Lower leg skin (tissue), 4 donors: Measurements from ENCODE around the gene CCS. TPM values are rescaled to one million over a fixed set of nuclear protein-coding genes. Genes with fewer than 3 reads are reported as not detected.

Source experiments
- DNase-seq, 2 donors: peaks; one replicate each; pipeline ENCODE4 v3.0.0-alpha.2; 2019; ENCODE audit warnings: low spot score in 2 of 2
- H3K4me3 ChIP-seq: fragments of 200-600 bp; sonication (generic); 2 replicates; pipeline ENCODE4 v1.5.1; 2017; ENCODE audit warnings: mild to moderate bottlenecking, low read depth; ENCODE audit not compliant: poor library complexity, severe bottlenecking
- CTCF ChIP-seq, 3 donors: fragments of 450-650 bp; IDR thresholded peaks; one replicate each; pipeline ENCODE4 v1.5.1; 2016; ENCODE audit warnings: antibody characterized with exemption in 3 of 3, mild to moderate bottlenecking in 3 of 3, moderate library complexity in 2 of 3
- POLR2A ChIP-seq, 2 donors: fragments of 450-650 bp; IDR thresholded peaks; one replicate each; pipeline ENCODE4 v1.6.1; 2016 to 2017; ENCODE audit warnings: antibody characterized with exemption in 2 of 2, mild to moderate bottlenecking in 1 of 2, moderate library complexity in 1 of 2
- WGBS, 2 donors: methylation state at CpG; one replicate each; pipeline ENCODE4 v1.1.5; 2018; 5-methylcytosine and 5-hydroxymethylcytosine counted together
- intact Hi-C: fragments of 100-400 bp; cut with DNase I; formaldehyde crosslinking; loops from one replicate; pipeline ENCODE4 v1.15.0; 2023; ENCODE audit warnings: low total_unique reads
- total RNA-seq, 4 donors: library from RNA; depleted of rRNA; stranded (reverse); fragments of >200 nt; gene quantifications; one replicate each; pipeline ENCODE4 v1.1.0, GENCODE V29; 2016

CCS gene
- total RNA-seq, 4 donors from 2014 or later, result 13.7 to 24.2 (median 15.2) TPM

- H3K4me3 ChIP-seq, result no peak overlapping the region
- 82 to 84% methylated on average over 4 of the region's 4 CpGs for WGBS, 2 donors
- no peak for TF ChIP-seq CTCF (IDR thresholded peaks at IDR 0.05)
- no peak for TF ChIP-seq POLR2A (IDR thresholded peaks at IDR 0.05)
- intact Hi-C loops, result no loop called here
- DNase-seq, result no peak
Measured at GRCh38 chr11:66646828-66647227, 53.8 kb downstream of the CCS start.

DNA sequence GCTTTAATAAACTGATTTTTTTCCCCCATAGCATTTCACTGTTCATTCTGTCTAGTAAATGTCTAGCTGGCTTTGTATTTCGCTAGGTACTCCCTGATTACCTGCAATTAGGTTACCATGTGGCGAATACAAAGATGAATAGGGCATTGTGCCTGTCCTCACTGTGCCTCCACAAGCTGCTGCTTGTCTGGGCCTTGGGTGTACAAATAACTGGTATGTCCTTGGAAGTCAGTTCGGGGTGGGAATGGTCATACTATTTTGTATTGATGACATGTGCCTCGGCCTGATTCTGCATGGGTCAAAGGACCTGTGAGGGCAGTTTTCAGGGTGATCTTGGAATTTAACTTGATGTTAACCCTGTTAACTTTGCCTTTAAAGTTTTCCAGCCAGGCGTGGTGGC lies 56.9 kb downstream of the CCS start:
- no peak for TF ChIP-seq POLR2A (IDR thresholded peaks at IDR 0.05)
- no peak for TF ChIP-seq CTCF (IDR thresholded peaks at IDR 0.05)
- H3K4me3 ChIP-seq, result no peak overlapping the region
- intact Hi-C loops, result no loop called here
- 92 to 93% methylated on average over 5 of the region's 5 CpGs for WGBS, 2 donors
- no peak for DNase-seq

GRCh38 chr11:66651016-66651415 lies 58.0 kb downstream of the CCS start:
- 80 to 82% methylated on average over 2 of the region's 2 CpGs for WGBS, 2 donors
- no peak for TF ChIP-seq CTCF (IDR thresholded peaks at IDR 0.05)
- TF ChIP-seq POLR2A (IDR thresholded peaks at IDR 0.05), result no peak
- no peak overlapping the region for H3K4me3 ChIP-seq
- no peak for DNase-seq
- intact Hi-C loops, result no loop called here

DNA sequence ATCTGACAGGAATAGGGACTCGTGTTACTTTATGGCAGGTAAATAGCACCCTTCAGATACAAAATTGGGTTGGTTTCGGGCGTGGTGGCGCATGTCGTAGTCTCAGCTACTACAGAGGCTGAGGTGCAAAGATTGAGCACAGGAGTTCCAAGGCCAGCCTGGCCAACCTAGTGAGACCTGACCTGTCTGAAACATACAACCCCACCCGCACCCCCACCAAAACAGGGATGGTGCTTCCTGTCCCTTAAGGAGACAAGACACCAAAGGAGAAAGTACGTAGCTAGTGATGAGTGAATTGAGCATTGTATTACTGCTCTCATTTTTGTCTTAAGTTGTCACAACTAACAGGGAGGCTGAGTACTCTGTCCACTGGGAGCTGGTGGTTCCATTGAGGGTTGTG lies 59.7 kb downstream of the CCS start:
- intact Hi-C loops, result no loop called here
- no peak for TF ChIP-seq POLR2A (IDR thresholded peaks at IDR 0.05)
- no peak for TF ChIP-seq CTCF (IDR thresholded peaks at IDR 0.05)
- H3K4me3 ChIP-seq, result no peak overlapping the region
- no peak for DNase-seq
- 86 to 87% methylated on average over 7 of the region's 7 CpGs for WGBS, 2 donors

DNA sequence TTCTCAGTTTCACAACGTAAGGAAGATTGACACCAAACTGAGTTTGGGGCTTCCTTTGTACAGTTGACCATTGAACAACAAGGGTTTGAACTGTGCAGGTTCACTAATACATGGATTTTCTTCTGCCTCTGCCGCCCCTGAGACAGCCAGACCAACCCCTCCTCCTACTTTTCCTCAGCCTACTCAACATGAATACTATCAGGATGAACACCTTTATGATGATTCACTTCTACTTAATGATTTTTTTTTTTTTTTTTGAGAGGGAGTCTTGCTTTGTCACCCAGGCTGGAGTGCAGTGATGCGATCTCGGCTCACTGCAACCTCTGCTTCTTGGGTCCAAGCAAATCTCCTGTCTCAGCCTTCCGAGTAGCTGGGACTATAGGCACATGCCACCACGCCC lies 60.1 kb downstream of the CCS start:
- TF ChIP-seq POLR2A (IDR thresholded peaks at IDR 0.05) (no peak), CTCF (IDR thresholded peaks at IDR 0.05) (no peak)
- intact Hi-C loops, result no loop called here
- WGBS, 2 donors, result 88% methylated on average over 6 of the region's 6 CpGs
- H3K4me3 ChIP-seq, result no peak overlapping the region
- no peak for DNase-seq

Other genes with a start within 250 kb of the CCS start
- 10 to 100 TPM; 40.1 to 68.4 (median 57.5) TPM for gene BRMS1, start 248.1 kb upstream of the CCS start, total RNA-seq
- 10 to 100 TPM; 23.9 to 32.4 (median 30.0) TPM for gene B4GAT1, start 245.6 kb upstream of the CCS start, total RNA-seq
- gene SLC29A2, start 221.4 kb upstream of the CCS start, total RNA-seq, result 1 to 10 TPM; 1.8 to 2.7 (median 2.4) TPM
- under 1 TPM in 1 of 4 donors, not detected in 3; 0.19 TPM for gene NPAS4, start 172.2 kb upstream of the CCS start, total RNA-seq
- gene MRPL11, start 154.3 kb upstream of the CCS start, total RNA-seq, result 10 to 100 TPM; 30.6 to 41.1 (median 36.2) TPM
- gene PELI3, start 126.3 kb upstream of the CCS start, total RNA-seq, result 10 to 100 TPM; 14.3 to 22.0 (median 17.1) TPM
- 10 to 100 TPM; 15.5 to 48.5 (median 20.1) TPM for gene DPP3, start 112.8 kb upstream of the CCS start, total RNA-seq
- gene BBS1, start 82.5 kb upstream of the CCS start, total RNA-seq, result 10 to 100 TPM; 27.4 to 51.6 (median 37.1) TPM
- gene ZDHHC24, start 47.1 kb upstream of the CCS start, total RNA-seq, result 10 to 100 TPM in 3 of 4 donors, 1 to 10 TPM in 1; 9.9 to 18.0 (median 14.7) TPM
- not detected for gene ACTN3, start 46.3 kb upstream of the CCS start, total RNA-seq
- gene CTSF, start 24.6 kb upstream of the CCS start, total RNA-seq, result 100 to 1,000 TPM in 2 of 4 donors, 10 to 100 TPM in 2; 96.4 to 120 (median 103) TPM
- gene CCDC87, start 122 bp upstream of the CCS start, total RNA-seq, result under 1 TPM; 0.11 to 0.42 (median 0.25) TPM
- 10 to 100 TPM; 35.8 to 47.4 (median 44.6) TPM for gene RBM14, start 23.4 kb downstream of the CCS start, total RNA-seq
- 10 to 100 TPM; 59.2 to 96.6 (median 76.0) TPM for gene RBM4, start 45.5 kb downstream of the CCS start, total RNA-seq
- gene RBM4B, start 84.7 kb downstream of the CCS start, total RNA-seq, result 10 to 100 TPM in 2 of 4 donors, 1 to 10 TPM in 2; 8.6 to 18.0 (median 12.2) TPM
- gene SPTBN2, start 136.0 kb downstream of the CCS start, total RNA-seq, result 100 to 1,000 TPM; 435 to 663 (median 597) TPM